Left lung (tissue), 10 donors: ENCODE results near the gene CACNA1C. TPM values are rescaled to one million over a fixed set of nuclear protein-coding genes. Genes with fewer than 3 reads are reported as not detected.

Experiments
- ATAC-seq: fragments of 200-7000 bp; cut with Tn5 transposase; one replicate; pipeline ENCODE4 v1.9.1; 2020; ENCODE audit warnings: moderate library complexity
- DNase-seq, 4 donors: peaks; one replicate each; pipeline ENCODE4 v3.0.0-alpha.2; 2013 to 2020
- H3K27ac ChIP-seq, 2 donors: fragments of 200-600 bp; sonication (generic) in 1 of 2; one replicate each; pipeline versions ENCODE4 v1.5.0 to v1.8.0; 2020 to 2021
- H3K27me3 ChIP-seq, 2 donors: fragments of 200-600 bp; sonication (generic) in 1 of 2; one replicate each; pipeline versions ENCODE4 v1.5.0 to v1.8.0; 2020 to 2021
- H3K36me3 ChIP-seq, 2 donors: fragments of 200-600 bp; sonication (generic) in 1 of 2; one replicate each; pipeline versions ENCODE4 v1.5.0 to v1.8.0; 2020 to 2021
- H3K4me1 ChIP-seq, 2 donors: fragments of 200-600 bp; one replicate each; pipeline ENCODE4 v1.8.0; 2021
- H3K4me3 ChIP-seq, 2 donors: fragments of 200-600 bp; sonication (generic) in 1 of 2; one replicate each; pipeline versions ENCODE4 v1.5.0 to v1.8.0; 2020 to 2021; ENCODE audit warnings: mild to moderate bottlenecking in 1 of 2
- H3K9me3 ChIP-seq, 2 donors: fragments of 200-600 bp; sonication (generic) in 1 of 2; one replicate each; pipeline versions ENCODE4 v1.5.0 to v1.8.0; 2020 to 2021
- intact Hi-C, 2 donors: fragments of 100-400 bp; cut with DNase I; formaldehyde crosslinking; loops; one replicate each; pipeline versions ENCODE4 v1.11.2 to v1.14.2; 2022
- polyA plus RNA-seq, 6 donors: library from polyadenylated mRNA; unstranded; fragments of 120-200 nt; gene quantifications; one replicate each; pipeline ENCODE4 v1.2.1, GENCODE V29; 2013; ENCODE audit not compliant: insufficient read length in 6 of 6
- total RNA-seq, 2 donors: library from RNA; stranded (reverse); fragmentation: NEBNext Ultra II Directional; extraction: Animal tissue kit (Norgen Biotek cat#: 25700); gene quantifications; one replicate each; pipeline ENCODE4 v1.2.1, GENCODE V29; 2021
- TF ChIP-seq, protein P1 (sequence below), 2 donors: fragments of 200-600 bp; sonication (generic) in 1 of 2; IDR thresholded peaks; one replicate each; pipeline versions ENCODE4 v1.5.0 to v1.8.0; 2021; ENCODE audit warnings: antibody characterized with exemption in 2 of 2
- donor health status: DM: no; HTN: yes; CAD: no.
- donor health status: DM: no; HTN: no; CAD: no.

The CACNA1C gene
- total and polyA plus RNA-seq, 8 donors: 11.9 to 21.9 (median 14.2) TPM

- DNase-seq (no peak), ATAC-seq (no peak)
- H3K36me3 ChIP-seq: no peaks in the 10 kb centered on the region
- H3K27me3 ChIP-seq: no peaks in the 10 kb centered on the region
- H3K9me3 ChIP-seq: no peaks in the 10 kb centered on the region
- intact Hi-C loops: no loop called here
- H3K27ac ChIP-seq: no peak overlapping the region
- H3K4me1 ChIP-seq: peaks cover 5 to 10% of the 10 kb centered on the region in 2 donors
- H3K4me3 ChIP-seq: no peak overlapping the region
- TF ChIP-seq, protein P1, sequence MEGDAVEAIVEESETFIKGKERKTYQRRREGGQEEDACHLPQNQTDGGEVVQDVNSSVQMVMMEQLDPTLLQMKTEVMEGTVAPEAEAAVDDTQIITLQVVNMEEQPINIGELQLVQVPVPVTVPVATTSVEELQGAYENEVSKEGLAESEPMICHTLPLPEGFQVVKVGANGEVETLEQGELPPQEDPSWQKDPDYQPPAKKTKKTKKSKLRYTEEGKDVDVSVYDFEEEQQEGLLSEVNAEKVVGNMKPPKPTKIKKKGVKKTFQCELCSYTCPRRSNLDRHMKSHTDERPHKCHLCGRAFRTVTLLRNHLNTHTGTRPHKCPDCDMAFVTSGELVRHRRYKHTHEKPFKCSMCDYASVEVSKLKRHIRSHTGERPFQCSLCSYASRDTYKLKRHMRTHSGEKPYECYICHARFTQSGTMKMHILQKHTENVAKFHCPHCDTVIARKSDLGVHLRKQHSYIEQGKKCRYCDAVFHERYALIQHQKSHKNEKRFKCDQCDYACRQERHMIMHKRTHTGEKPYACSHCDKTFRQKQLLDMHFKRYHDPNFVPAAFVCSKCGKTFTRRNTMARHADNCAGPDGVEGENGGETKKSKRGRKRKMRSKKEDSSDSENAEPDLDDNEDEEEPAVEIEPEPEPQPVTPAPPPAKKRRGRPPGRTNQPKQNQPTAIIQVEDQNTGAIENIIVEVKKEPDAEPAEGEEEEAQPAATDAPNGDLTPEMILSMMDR (IDR thresholded peaks at IDR 0.05): no peak
These were observed 298.4 kb downstream of the CACNA1C start for GRCh38 chr12:2351161-2351560.

DNA sequence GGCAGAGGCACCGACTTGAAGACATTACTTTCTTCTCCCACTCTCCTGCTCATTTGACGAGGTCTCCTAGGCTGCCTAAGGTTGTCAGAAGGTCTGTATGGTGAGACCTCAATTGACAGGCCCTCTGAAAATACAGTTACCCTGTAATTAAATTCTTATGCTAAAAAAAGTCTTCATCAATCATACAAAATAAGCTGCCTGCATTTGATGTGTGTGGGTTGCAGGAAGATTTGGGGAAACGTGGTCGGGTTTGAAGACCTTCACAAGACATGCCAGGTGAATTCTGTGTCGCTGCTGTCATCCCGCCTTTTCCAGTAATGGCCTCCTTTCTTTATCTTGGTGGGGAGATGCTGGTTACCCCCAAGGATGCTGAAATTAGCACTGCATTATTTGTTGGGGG, 299.4 kb downstream of the CACNA1C start:
- TF ChIP-seq, protein P1 (IDR thresholded peaks at IDR 0.05): no peak
- Histone ChIP-seq H3K27me3 (no peaks in the 10 kb centered on the region), H3K9me3 (no peaks in the 10 kb centered on the region), H3K27ac (no peak overlapping the region), H3K4me3 (no peak overlapping the region), H3K4me1 (peaks cover 0 to 10% of the 10 kb centered on the region in 2 donors), H3K36me3 (no peaks in the 10 kb centered on the region)
- intact Hi-C loops: no loop called here
- ATAC-seq (no peak), DNase-seq (no peak)

- Histone ChIP-seq H3K36me3 (no peaks in the 10 kb centered on the region), H3K4me3 (no peak overlapping the region), H3K4me1 (peaks cover 6 to 7% of the 10 kb centered on the region in 2 donors), H3K27ac (no peak overlapping the region), H3K27me3 (no peaks in the 10 kb centered on the region), H3K9me3 (no peaks in the 10 kb centered on the region)
- ATAC-seq (no peak), DNase-seq (peak in 1 of 4 donors; percentile 15)
- intact Hi-C loops: no loop called here
- TF ChIP-seq, protein P1 (IDR thresholded peaks at IDR 0.05): no peak
These were observed 300.5 kb downstream of the CACNA1C start for GRCh38 chr12:2353281-2353680.

GRCh38 chr12:2353691-2354090, 300.9 kb downstream of the CACNA1C start:
- intact Hi-C loops: no loop called here
- no peaks in the 10 kb centered on the region for H3K36me3 ChIP-seq
- no peaks in the 10 kb centered on the region for H3K9me3 ChIP-seq
- peaks cover 2 to 11% of the 10 kb centered on the region in 2 donors for H3K4me1 ChIP-seq
- ATAC-seq: no peak
- DNase-seq: peak in 1 of 4 donors; percentile 17
- no peak overlapping the region for H3K27ac ChIP-seq
- no peaks in the 10 kb centered on the region for H3K27me3 ChIP-seq
- no peak overlapping the region for H3K4me3 ChIP-seq
- TF ChIP-seq, protein P1 (IDR thresholded peaks at IDR 0.05): no peak

DNA sequence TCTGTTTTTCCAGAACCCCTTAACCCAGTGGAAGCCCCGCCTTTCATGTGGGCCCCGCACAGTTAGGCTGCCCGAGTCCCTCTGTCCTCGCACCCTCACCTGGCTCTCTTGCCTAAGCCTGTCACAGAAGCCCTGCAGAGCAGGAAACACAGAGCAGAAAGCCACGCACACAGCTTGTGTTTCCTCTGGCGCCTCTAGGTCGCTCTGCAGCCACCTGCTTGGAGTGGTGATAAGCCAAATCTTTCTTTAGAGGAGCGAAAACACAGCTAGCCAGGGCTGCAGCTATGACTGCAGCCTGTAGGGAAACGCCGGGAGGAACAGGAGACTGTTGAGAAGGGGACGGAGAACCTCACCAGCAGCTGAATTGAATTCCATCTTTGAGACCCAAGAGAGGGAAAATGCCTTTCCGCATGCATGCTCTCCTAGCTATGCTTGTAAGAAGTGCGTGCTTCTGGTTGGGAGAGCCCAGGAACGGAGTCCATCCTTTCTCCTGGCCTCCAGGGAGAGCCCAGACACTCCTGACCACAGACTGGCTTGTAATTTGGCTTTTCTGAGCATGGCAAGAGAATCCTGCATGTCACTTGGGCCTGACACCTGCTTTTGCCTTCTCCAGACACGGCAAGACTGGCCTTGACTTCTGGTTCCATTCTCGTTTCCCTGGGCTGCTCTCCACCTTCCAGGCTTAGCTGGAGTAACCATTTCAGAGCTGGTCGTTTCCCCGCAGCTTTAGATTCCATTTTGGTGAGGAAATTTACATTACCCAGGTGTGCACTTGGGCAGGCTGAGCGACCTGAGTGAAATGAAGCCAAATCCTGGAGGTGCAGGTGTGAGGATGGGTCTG, 301.6 kb downstream of the CACNA1C start:
- no peak overlapping the region for H3K27ac ChIP-seq
- intact Hi-C loops: no loop called here
- no peaks in the 10 kb centered on the region for H3K9me3 ChIP-seq
- peaks cover 0 to 18% of the 10 kb centered on the region in 2 donors for H3K4me1 ChIP-seq
- ATAC-seq: no peak
- peak in 1 of 4 donors; percentile 20 for DNase-seq
- TF ChIP-seq, protein P1 (IDR thresholded peaks at IDR 0.05): no peak
- no peak overlapping the region for H3K4me3 ChIP-seq
- H3K36me3 ChIP-seq: no peaks in the 10 kb centered on the region
- H3K27me3 ChIP-seq: no peaks in the 10 kb centered on the region
